Measurements from ENCODE around the gene SNED1.

SNED1 gene

GRCh38 chr2:241112592-241112991 is 114.2 kb downstream of the SNED1 start:
- DNase-seq = no peak

DNA sequence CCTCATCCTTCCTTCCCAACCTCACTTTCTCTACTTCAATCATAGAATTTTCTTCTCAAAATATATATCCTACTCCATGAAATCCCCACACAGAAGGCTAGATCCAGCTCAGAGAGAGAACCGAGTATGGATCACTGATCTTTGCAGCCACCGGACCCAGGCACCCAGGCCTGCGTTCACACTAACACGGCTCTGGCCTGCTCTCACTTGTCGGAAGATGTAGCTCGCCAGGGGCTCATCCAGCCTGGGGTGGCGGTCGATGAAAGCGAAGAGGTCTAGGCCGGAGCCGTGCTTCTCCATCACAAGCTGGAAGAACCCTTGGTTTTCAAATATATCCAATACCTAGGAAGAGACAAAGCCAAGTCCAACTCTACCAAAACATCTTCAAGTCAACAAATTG is 116.4 kb downstream of the SNED1 start:
- no peak for DNase-seq

- no peak for DNase-seq
Measured at GRCh38 chr2:241115361-241115760, 116.9 kb downstream of the SNED1 start.

GRCh38 chr2:241116606-241117560 is 118.5 kb downstream of the SNED1 start:
- no peak for DNase-seq

DNA sequence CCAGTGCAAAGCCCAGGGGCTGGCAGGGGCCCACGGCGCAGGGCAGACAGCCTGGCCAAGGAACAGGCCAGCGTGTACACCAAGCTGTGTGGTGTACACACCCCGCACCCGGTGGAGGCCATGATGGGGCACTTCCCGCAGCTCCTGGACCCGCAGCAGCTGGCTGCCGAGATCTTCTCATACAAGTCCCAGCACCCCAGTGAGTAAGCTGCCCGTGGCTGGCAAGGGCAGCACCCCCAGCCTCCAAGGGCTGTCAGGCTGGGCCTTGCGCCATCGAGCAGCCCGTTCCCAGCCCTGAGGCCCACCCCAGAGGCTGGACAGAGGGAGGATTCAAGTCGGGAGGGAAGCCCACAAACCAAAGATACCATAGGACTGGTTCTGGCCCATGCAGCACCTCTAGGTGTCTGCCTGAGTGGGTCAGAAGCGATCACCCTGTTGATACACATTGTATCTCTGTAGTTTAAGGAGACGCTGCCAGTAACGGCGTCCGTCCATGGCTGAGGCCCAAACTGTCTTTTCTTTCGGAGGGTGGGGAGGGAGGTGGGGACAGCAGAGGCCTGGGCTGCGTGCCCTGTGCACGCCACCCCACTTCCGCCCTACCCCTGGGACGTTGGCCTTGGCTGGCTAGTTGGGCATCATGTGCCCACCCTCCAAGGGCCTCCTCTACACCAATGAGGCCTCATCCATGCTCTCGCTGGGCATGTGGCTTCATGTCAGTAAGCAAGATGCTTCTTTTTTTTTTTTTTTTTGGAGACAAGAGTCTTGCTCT is 120.5 kb downstream of the SNED1 start:
- DNase-seq = no peak

- no peak for DNase-seq
Measured at GRCh38 chr2:241120440-241120839, 122.0 kb downstream of the SNED1 start.

DNA sequence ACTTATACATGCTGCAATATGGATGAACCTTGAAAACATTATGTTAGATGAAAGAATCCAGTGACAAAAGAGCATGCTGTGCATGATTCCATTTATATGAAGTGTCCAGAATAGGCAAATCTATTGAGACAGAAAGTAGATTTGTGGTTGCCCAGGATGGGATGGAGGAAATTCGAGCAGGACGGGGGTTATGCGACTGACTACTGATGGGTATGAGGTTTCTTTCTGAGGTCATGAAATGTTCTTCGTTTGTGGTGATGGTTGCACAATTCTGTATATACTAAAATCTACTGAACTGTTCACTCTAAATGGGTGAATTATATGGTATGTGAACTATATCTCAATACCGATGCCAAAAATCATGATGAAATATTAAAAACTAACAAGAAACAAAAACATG is 122.6 kb downstream of the SNED1 start:
- DNase-seq = no peak

DNA sequence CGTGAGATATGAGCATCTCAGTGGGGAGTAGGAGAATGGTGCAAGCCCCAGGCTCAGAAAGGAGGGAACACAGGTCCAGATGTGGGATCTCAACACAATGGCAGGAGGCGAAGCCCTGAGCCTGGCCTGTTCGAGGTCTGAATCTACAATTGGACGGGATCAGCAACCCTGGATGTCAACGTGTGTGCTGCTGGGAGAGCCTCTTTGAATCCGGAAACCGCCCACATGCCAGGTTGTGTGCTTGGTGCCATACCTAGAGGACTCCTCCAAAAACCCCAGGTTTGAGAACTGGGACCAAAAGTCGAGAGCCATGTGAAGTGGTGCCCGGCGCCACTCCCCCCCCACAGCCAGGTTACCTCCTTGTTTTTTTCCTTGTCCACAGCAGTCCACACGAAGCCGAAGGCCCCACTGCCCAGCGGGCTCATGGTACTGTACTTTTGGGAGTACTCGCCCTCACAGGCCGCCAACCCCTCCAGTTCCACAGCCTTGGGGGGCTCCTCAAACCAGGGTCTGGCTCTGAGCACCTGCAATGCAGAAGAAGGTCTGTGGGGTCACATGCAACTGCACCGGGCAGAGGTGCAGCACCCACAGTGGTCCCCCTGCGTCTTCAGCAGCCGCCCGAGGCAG is 124.1 kb downstream of the SNED1 start:
- DNase-seq = no peak

DNA sequence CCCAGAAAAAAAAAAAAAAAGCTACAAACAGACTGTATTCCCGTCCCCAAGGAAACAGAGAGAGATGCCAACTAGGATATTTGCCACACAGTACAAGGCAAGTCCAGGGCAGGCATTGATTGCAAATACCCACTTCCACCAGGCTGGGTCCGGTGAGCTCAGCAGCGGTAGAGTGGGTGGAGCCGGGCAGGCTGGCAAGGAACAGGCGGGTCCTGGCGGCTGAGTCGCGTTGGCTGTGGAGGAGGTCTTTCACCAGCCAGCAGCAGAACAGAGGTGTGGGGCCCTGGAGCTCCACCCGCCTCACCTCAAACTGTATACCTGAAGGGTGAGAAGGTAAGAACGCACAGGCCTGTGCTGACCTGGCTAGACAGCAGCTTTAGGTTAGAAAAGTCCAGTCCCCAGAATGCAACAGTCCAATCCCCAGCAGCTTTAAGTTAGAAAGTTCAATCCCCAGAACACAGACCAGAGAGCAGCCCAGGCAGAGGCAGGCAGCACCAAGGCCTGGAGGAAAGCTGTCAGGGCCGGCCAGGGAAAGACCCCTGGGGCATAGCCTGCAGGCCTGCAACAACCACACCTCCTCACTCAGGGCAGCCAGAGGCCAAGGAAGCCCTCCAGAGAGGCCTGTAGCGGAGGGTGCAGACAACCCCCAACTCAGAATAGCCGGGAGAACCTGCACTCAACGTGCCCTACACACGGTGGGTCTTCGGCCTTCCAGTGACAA is 125.6 kb downstream of the SNED1 start:
- DNase-seq = no peak

- DNase-seq = no peak
Measured at GRCh38 chr2:241125626-241126025, 127.2 kb downstream of the SNED1 start.

DNA sequence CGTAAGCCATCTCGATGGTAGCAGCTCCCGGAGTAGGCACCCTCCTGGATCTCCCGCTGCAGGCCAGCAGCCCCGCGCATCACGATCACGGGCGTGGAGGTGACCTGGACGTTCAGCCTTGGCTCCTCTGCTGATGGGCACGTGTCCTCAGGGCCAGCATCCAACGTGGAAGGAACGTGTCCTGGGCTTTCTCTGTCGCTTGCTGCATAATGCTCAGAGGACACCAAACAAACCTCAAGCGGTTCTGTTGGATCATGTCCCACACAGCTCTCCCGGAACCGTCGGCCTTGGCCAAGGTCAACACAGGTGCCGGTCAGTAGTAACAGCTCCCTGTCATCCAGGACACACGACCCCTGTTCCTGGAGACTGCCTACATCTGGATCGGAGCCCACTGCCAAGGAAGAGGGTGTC is 127.8 kb downstream of the SNED1 start:
- DNase-seq = no peak

GRCh38 chr2:241126771-241127202 is 128.4 kb downstream of the SNED1 start:
- no peak for DNase-seq

DNA sequence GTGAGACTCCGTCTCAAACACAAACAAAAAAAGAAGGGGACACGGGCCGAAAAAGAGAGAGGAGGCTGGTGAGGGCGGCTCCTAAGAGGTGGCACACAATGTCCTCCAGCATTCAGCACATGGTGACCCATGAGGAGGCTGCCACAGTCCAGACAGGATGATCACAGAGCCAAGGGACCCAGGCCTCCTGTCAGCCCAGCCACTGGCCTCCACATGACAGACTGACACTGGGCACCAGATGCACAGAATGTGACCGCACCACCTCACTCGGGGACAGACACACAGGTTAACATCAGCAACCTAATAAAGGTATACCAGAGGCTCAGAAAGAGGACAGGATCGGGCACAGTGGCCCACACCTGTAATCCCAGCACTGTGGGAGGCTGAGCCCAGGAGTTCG is 129.8 kb downstream of the SNED1 start:
- no peak for DNase-seq

DNA sequence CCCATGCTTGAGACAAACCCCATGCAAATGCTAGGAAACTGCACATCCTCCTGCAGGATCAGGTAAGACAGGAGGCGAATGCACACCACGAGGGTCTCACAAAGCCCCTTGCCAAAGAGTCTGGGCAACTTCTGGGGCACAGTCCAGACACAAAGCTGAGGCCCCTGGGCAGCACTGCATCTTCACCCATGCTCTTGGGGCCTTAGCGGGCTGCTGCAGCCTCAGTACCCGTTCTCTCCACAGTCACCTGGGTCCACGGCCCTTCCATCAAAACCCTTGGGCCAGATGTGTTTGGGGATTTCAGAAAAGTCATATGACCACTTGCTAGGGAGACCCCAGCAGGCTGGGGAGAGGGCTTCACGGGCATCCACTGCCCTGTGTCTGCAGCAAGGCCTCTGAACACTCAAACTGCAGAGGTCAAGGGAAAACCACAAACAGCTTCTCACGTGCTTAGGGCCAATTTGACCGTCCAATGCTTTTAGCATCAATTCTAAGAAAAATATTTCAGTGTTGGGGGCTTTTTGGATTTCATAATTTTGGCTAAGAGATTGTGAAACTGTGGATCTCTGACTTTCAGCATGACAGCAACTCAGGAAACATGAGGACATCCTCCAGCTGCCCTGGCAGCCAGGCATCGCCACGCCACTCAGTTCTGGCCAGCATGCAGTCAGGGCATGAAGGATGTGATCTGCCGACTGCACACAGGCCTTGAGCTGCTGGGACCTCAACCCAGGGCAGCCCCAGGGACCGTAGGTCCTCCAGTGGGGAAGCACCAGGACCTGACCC is 130.9 kb downstream of the SNED1 start:
- no peak for DNase-seq

- DNase-seq = no peak
Measured at GRCh38 chr2:241130316-241130715, 131.9 kb downstream of the SNED1 start.

- DNase-seq = no peak
Measured at GRCh38 chr2:241131531-241131930, 133.1 kb downstream of the SNED1 start.

- DNase-seq = no peak
Measured at GRCh38 chr2:241132538-241133435, 134.4 kb downstream of the SNED1 start.

DNA sequence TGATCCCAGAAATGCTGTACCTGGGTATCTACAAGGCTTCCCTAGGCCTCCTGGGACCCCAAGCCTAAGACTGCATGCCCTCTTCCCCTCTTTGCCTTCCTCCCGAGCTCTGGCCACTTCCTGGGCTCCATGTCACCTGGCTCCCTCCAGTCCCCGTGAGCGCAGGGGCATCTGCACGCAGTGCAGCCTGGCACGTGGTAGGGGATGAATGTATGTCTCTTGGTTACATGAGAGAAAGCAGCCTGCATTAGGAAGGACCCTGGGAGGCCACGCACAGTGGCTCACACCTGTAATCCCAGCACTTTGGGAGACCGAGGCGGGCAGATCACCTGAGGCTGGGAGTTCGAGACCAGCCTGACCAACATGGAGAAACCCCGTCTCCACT is 135.0 kb downstream of the SNED1 start:
- no peak for DNase-seq

- no peak for DNase-seq
Measured at GRCh38 chr2:241134711-241135110, 136.3 kb downstream of the SNED1 start.

GRCh38 chr2:241135737-241136136 is 137.3 kb downstream of the SNED1 start:
- DNase-seq = no peak

GRCh38 chr2:241136191-241136590 is 137.8 kb downstream of the SNED1 start:
- no peak for DNase-seq

Measured in DMS 273 treated with DMSO at 0.1 percent for 48 hours (cell line).